ENCODE measurements around the gene NIPSNAP2. TPM values are rescaled to one million over a fixed set of nuclear protein-coding genes. Genes with fewer than 3 reads are reported as not detected.
A peak's percentile ranks its signal among the peaks of the same experiment; 100 is the strongest.

The NIPSNAP2 gene
- total RNA-seq, 1 experiment from 2014 or later, result 62.4 TPM

GRCh38 chr7:55939514-55940123, 24.8 kb upstream of the NIPSNAP2 start:
- intact Hi-C loops (cut with micrococcal nuclease), result no loop called here
- no peaks in the 10 kb centered on the region for H3K27me3 ChIP-seq (ENCODE audit: insufficient read depth, low read length)
- no peak overlapping the region for H2AFZ ChIP-seq (ENCODE audit: low read depth, low read length, poor library complexity, severe bottlenecking)
- ChIA-PET POLR2A (no interaction called here), CTCF (no interaction called here), RAD21 (ENCODE audit: low non-redundant PET in 1 of 2, low total read pairs in 2 of 2, uncharacterized antibody in 2 of 2, unreplicated experiment in 2 of 2) (no interaction called here)
- DNase-seq (ENCODE audit: low read depth, low spot score) (no peak), ATAC-seq (no peak)
- BruUV-seq (replicated peaks), result no TSS peak
- no peaks in the 10 kb centered on the region for H4K20me1 ChIP-seq (ENCODE audit: insufficient read depth)
- peaks cover 0 to 10% of the 10 kb centered on the region in 2 experiments; a peak in 1 of 4 replicates for H3K9me3 ChIP-seq (ENCODE audit: control insufficient read depth in 1 of 2, insufficient read depth in 1 of 2, low read depth in 1 of 2, low read length in 2 of 2)
- H3K4me3 ChIP-seq (replicated peaks in 1 of 2; ENCODE audit: low read depth in 1 of 2, low read length in 2 of 2), result no peak overlapping the region
- H3K27ac ChIP-seq (ENCODE audit: low read depth, low read length), result no peak overlapping the region
- H3K79me2 ChIP-seq (ENCODE audit: insufficient read depth, low read length), result no peaks in the 10 kb centered on the region
- H3K9ac ChIP-seq (ENCODE audit: low read length), result no peak overlapping the region
- H3K4me1 ChIP-seq (ENCODE audit: control insufficient read depth in 1 of 2, insufficient read depth in 2 of 2, low read length in 2 of 2), result no peaks in the 10 kb centered on the region
- H3K9me2 ChIP-seq (ENCODE audit: insufficient read depth), result no peaks in the 10 kb centered on the region
- TF ChIP-seq ZNF274 (IDR thresholded peaks at IDR 0.05; ENCODE audit: low read depth, low read length) (peak; percentile 89), YY1 (IDR thresholded peaks at IDR 0.05; ENCODE audit: extremely low read depth, insufficient replicate concordance, low read depth, low read length) (no peak)
- no peak overlapping the region for H3K4me2 ChIP-seq (ENCODE audit: low read length)
- H3K36me3 ChIP-seq (ENCODE audit: control insufficient read depth in 1 of 2, insufficient read depth in 2 of 2, low read length in 2 of 2), result no peaks in the 10 kb centered on the region

- no peaks in the 10 kb centered on the region for H3K79me2 ChIP-seq (ENCODE audit: insufficient read depth, low read length)
- no peak overlapping the region for H2AFZ ChIP-seq (ENCODE audit: low read depth, low read length, poor library complexity, severe bottlenecking)
- H3K9me3 ChIP-seq (ENCODE audit: control insufficient read depth in 1 of 2, insufficient read depth in 1 of 2, low read depth in 1 of 2, low read length in 2 of 2), result no peaks in the 10 kb centered on the region
- ChIA-PET CTCF (no interaction called here), RAD21 (ENCODE audit: low non-redundant PET in 1 of 2, low total read pairs in 2 of 2, uncharacterized antibody in 2 of 2, unreplicated experiment in 2 of 2) (no interaction called here), POLR2A (no interaction called here)
- no peak for ATAC-seq
- H3K36me3 ChIP-seq (ENCODE audit: control insufficient read depth in 1 of 2, insufficient read depth in 2 of 2, low read length in 2 of 2), result no peaks in the 10 kb centered on the region
- TF ChIP-seq CTCF (IDR thresholded peaks at IDR 0.05 in 2 of 3, conservative IDR thresholded peaks at IDR 0.05 in 1 of 3; ENCODE audit: borderline replicate concordance in 1 of 3, insufficient read depth in 1 of 3, low read depth in 2 of 3, low read length in 2 of 3), result no peak
- no peak for TF ChIP-seq MAX (IDR thresholded peaks at IDR 0.05)
- no peak for TF ChIP-seq ELF1 (IDR thresholded peaks at IDR 0.05; ENCODE audit: borderline replicate concordance, low read depth)
- TF ChIP-seq RAD21 (IDR thresholded peaks at IDR 0.05; ENCODE audit: low read depth), result no peak
- TF ChIP-seq CBX3 (IDR thresholded peaks at IDR 0.05; ENCODE audit: low read depth), result no peak
- no peak for TF ChIP-seq YY1 (IDR thresholded peaks at IDR 0.05; ENCODE audit: extremely low read depth, insufficient replicate concordance, low read depth, low read length)
- TF ChIP-seq EGR1 (IDR thresholded peaks at IDR 0.05; ENCODE audit: low read depth), result no peak
- no peak for TF ChIP-seq JUND (IDR thresholded peaks at IDR 0.05)
- TF ChIP-seq CEBPB (IDR thresholded peaks at IDR 0.05; ENCODE audit: low read depth), result no peak
- no peak for TF ChIP-seq POLR2AphosphoS5 (IDR thresholded peaks at IDR 0.05; ENCODE audit: low read depth, low read length)
- TF ChIP-seq ATF3 (IDR thresholded peaks at IDR 0.05), result no peak
- no peak for TF ChIP-seq SP1 (IDR thresholded peaks at IDR 0.05; ENCODE audit: low read depth)
- TF ChIP-seq EZH2 (IDR thresholded peaks at IDR 0.05), result no peak
- TF ChIP-seq ZFX (IDR thresholded peaks at IDR 0.05), result no peak
- H3K27ac ChIP-seq (ENCODE audit: low read depth, low read length), result no peak overlapping the region
- intact Hi-C loops (cut with micrococcal nuclease), result no loop called here
- no peak for DNase-seq (ENCODE audit: low read depth, low spot score)
- H3K4me3 ChIP-seq (replicated peaks in 1 of 2; ENCODE audit: low read depth in 1 of 2, low read length in 2 of 2), result no peak overlapping the region
- H3K4me2 ChIP-seq (ENCODE audit: low read length), result no peak overlapping the region
- no peaks in the 10 kb centered on the region for H3K9me2 ChIP-seq (ENCODE audit: insufficient read depth)
- no TSS peak for BruUV-seq (replicated peaks)
- no peaks in the 10 kb centered on the region for H3K27me3 ChIP-seq (ENCODE audit: insufficient read depth, low read length)
- no peaks in the 10 kb centered on the region for H3K4me1 ChIP-seq (ENCODE audit: control insufficient read depth in 1 of 2, insufficient read depth in 2 of 2, low read length in 2 of 2)
- no peaks in the 10 kb centered on the region for H4K20me1 ChIP-seq (ENCODE audit: insufficient read depth)
- H3K9ac ChIP-seq (ENCODE audit: low read length), result no peak overlapping the region
Observed at GRCh38 chr7:55946545-55946944, 17.8 kb upstream of the NIPSNAP2 start.

Data from HCT116 (cell line).